ENCODE results near the gene CMTM1.
A peak's percentile ranks its signal among the peaks of the same experiment; 100 is the strongest.

CMTM1 gene

DNA sequence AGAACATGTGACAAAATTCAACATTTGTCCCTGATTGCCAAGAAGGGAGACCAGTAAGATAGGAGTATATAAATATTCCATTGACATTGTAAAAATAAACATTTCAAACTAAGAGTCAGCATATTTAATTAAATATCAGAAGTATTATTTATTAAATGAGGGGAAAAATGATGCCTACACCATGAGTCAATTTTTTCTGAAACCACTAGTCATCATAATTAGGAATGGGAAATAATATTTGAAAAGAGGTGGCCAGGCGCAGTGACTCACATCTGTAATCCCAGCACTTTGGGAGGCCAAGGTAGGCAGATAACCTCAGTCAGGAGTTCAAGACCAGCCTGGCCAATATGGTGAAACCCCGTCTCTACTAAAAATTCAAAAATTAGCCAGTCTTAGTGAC, 2.1 kb downstream of the CMTM1 start:
- H3K27ac ChIP-seq: no peak overlapping the region
- DNase-seq (ENCODE audit: low spot score): no peak
- POLR2A ChIA-PET (ENCODE audit: low non-redundant PET): no interaction called here
- TF ChIP-seq, protein P1, sequence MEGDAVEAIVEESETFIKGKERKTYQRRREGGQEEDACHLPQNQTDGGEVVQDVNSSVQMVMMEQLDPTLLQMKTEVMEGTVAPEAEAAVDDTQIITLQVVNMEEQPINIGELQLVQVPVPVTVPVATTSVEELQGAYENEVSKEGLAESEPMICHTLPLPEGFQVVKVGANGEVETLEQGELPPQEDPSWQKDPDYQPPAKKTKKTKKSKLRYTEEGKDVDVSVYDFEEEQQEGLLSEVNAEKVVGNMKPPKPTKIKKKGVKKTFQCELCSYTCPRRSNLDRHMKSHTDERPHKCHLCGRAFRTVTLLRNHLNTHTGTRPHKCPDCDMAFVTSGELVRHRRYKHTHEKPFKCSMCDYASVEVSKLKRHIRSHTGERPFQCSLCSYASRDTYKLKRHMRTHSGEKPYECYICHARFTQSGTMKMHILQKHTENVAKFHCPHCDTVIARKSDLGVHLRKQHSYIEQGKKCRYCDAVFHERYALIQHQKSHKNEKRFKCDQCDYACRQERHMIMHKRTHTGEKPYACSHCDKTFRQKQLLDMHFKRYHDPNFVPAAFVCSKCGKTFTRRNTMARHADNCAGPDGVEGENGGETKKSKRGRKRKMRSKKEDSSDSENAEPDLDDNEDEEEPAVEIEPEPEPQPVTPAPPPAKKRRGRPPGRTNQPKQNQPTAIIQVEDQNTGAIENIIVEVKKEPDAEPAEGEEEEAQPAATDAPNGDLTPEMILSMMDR (conservative IDR thresholded peaks at IDR 0.05; ENCODE audit: low read depth): no peak
- CTCF ChIA-PET: no interaction called here

DNA sequence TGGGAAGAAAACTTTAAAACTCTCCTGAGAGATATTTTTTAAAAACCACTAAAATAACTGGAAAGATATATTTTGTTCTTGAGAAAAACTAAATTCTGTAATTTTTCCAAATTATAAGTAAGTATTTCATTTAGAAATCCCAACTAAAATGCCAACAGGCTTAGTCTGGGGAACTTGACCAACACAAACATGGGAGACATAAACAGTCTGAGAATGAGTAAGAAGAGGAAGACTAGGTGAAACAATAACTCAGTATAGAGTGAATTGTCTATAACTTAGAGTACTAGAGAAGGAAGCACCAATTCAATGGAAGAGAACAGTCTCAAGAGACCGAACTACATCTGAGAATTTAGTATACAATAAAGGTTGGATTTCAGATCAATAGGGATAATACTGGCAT, 2.9 kb downstream of the CMTM1 start:
- H3K27ac ChIP-seq: no peak overlapping the region
- ChIA-PET POLR2A (ENCODE audit: low non-redundant PET) (no interaction called here), CTCF (interaction anchor here (1.2 to 1.3 kb wide), 2 partner anchors 11 to 40 kb away, joined by 3 to 5 read pairs; no protein-coding TSS in a partner anchor)
- DNase-seq (ENCODE audit: low spot score): no peak
- TF ChIP-seq, protein P1 (conservative IDR thresholded peaks at IDR 0.05; ENCODE audit: low read depth): no peak

GRCh38 chr16:66569827-66570405, 3.7 kb downstream of the CMTM1 start:
- ChIA-PET CTCF (interaction anchor here (0.6 to 1.3 kb wide), 4 partner anchors 10 to 597 kb away, joined by 3 to 5 read pairs (median 4); no protein-coding TSS in a partner anchor), POLR2A (ENCODE audit: low non-redundant PET) (no interaction called here)

GRCh38 chr16:66572356-66572755, 6.1 kb downstream of the CMTM1 start:
- DNase-seq (ENCODE audit: low spot score): no peak
- no peak overlapping the region for H3K27ac ChIP-seq
- TF ChIP-seq, protein P1 (conservative IDR thresholded peaks at IDR 0.05; ENCODE audit: low read depth): no peak
- ChIA-PET POLR2A (ENCODE audit: low non-redundant PET) (no interaction called here), CTCF (interaction anchor here (0.6 kb wide), 1 partner anchor 21 kb away, joined by 5 read pairs; no protein-coding TSS in a partner anchor)

More at GRCh38 chr16:66569827-66570405, 3.7 kb downstream of the CMTM1 start:
- TF ChIP-seq, protein P1 (conservative IDR thresholded peaks at IDR 0.05; ENCODE audit: low read depth): no peak
- peak; percentile 41 for DNase-seq (ENCODE audit: low spot score)
- peak overlapping the region; percentile 55; the same call in 1 of the 2 replicates for H3K27ac ChIP-seq

GRCh38 chr16:66574081-66574480, 7.8 kb downstream of the CMTM1 start:
- DNase-seq (ENCODE audit: low spot score): no peak
- TF ChIP-seq, protein P1 (conservative IDR thresholded peaks at IDR 0.05; ENCODE audit: low read depth): no peak
- ChIA-PET POLR2A (ENCODE audit: low non-redundant PET) (interaction anchor here (0.7 kb wide), 1 partner anchor 139 kb away, joined by 4 read pairs; no protein-coding TSS in a partner anchor), CTCF (interaction anchor here (0.6 kb wide), 1 partner anchor 57 kb away, joined by 3 read pairs; no protein-coding TSS in a partner anchor)
- no peak overlapping the region for H3K27ac ChIP-seq

- DNase-seq (ENCODE audit: low spot score): no peak
- CTCF ChIA-PET: no interaction called here
- POLR2A ChIA-PET (ENCODE audit: low non-redundant PET): interaction anchor here (0.7 kb wide), 1 partner anchor 139 kb away, joined by 4 read pairs; no protein-coding TSS in a partner anchor
- no peak overlapping the region for H3K27ac ChIP-seq
- TF ChIP-seq, protein P1 (conservative IDR thresholded peaks at IDR 0.05; ENCODE audit: low read depth): no peak
Measured at GRCh38 chr16:66574531-66574930, 8.3 kb downstream of the CMTM1 start.

All from RWPE1 (cell line).